B cell (primary cell): Measurements from ENCODE around the gene NES.

Experiments used
- CTCF ChIP-seq: fragments of 200-600 bp; IDR thresholded peaks from one replicate; pipeline ENCODE4 v1.8.0; 2022; ENCODE audit warnings: antibody characterized with exemption, mild to moderate bottlenecking
- EZH2 ChIP-seq: IDR thresholded peaks from 2 replicates; pipeline ENCODE4 v1.6.1; 2012; ENCODE audit warnings: borderline replicate concordance, low read depth, mild to moderate bottlenecking, moderate library complexity, low read length; ENCODE audit not compliant: insufficient read depth, poor library complexity, severe bottlenecking

GRCh38 chr1:156665539-156665938, 11.7 kb downstream of the NES start:
- TF ChIP-seq CTCF, result no peak
- TF ChIP-seq EZH2, result no peak
